Calu3 (cell line): ENCODE measurements around the gene C1QTNF4. TPM values are rescaled to one million over a fixed set of nuclear protein-coding genes. Genes with fewer than 3 reads are reported as not detected.
"Not testable (repeated sequence)": the region's sequence is repeated elsewhere in the genome, so short reads cannot be mapped to it uniquely, and the experiment has no call there.

Source experiments
- BruUV-seq: library from RNA; stranded (reverse); fragments of 400-500 nt; replicated peaks from 2 replicates; lab custom pipeline; 2021; lab: Mats Ljungman, UMichigan
- CTCF ChIA-PET: fragments of 300-600 bp; sonication (Branson Sonifier 250); formaldehyde crosslinking; loops from one replicate; lab custom pipeline; 2022; ENCODE audit warnings: antibody characterized with exemption; lab: Charles Lee
- DNase-seq: peaks from one replicate; pipeline ENCODE4 v3.0.0; 2022
- H3K27ac Mint-ChIP-seq: one replicate; pipeline ENCODE4 v1.8.0; 2022; ENCODE audit warnings: mixed read lengths; ENCODE audit not compliant: unreplicated experiment
- H3K27me3 Mint-ChIP-seq: one replicate; pipeline ENCODE4 v1.8.0; 2022; ENCODE audit warnings: mixed read lengths; ENCODE audit not compliant: unreplicated experiment
- H3K36me3 Mint-ChIP-seq: one replicate; pipeline ENCODE4 v1.8.0; 2022; ENCODE audit warnings: mild to moderate bottlenecking, moderate library complexity, mixed read lengths; ENCODE audit not compliant: insufficient read depth, unreplicated experiment
- H3K4me1 Mint-ChIP-seq: one replicate; pipeline ENCODE4 v1.8.0; 2022; ENCODE audit warnings: mild to moderate bottlenecking, low read depth, mixed read lengths; ENCODE audit not compliant: unreplicated experiment
- H3K4me3 Mint-ChIP-seq: one replicate; pipeline ENCODE4 v1.8.0; 2022; ENCODE audit warnings: mild to moderate bottlenecking, low read depth, moderate library complexity, mixed read lengths; ENCODE audit not compliant: unreplicated experiment
- H3K9me3 Mint-ChIP-seq: one replicate; pipeline ENCODE4 v1.8.0; 2022; ENCODE audit warnings: low read depth, mixed read lengths; ENCODE audit not compliant: unreplicated experiment
- CTCF ChIP-seq: fragments of 200-600 bp; IDR thresholded peaks from one replicate; pipeline ENCODE4 v1.8.0; 2022; ENCODE audit warnings: antibody characterized with exemption; ENCODE audit not compliant: unreplicated experiment
- intact Hi-C: fragments of 100-400 bp; cut with micrococcal nuclease; formaldehyde crosslinking; loops from one replicate; pipeline ENCODE4 v1.10.0; 2022; ENCODE audit not compliant: unreplicated experiment
- total RNA-seq: library from RNA; stranded (reverse); gene quantifications from 2 replicates; pipeline ENCODE4 v1.2.3, GENCODE V29; 2022

Gene C1QTNF4
- total RNA-seq, 1 experiment from 2014 or later: not detected

- Mint-ChIP-seq H3K27me3 (no peaks in the 10 kb centered on the region), H3K27ac (no peak within 1 kb of the TSS), H3K9me3 (no peaks in the 10 kb centered on the region), H3K36me3 (peaks cover 24% of the 10 kb centered on the region), H3K4me3 (peak within 1 kb of the TSS; percentile 82), H3K4me1 (peaks cover 7% of the 10 kb centered on the region)
- BruUV-seq: no TSS peak
- peak; percentile 81 for DNase-seq
- TF ChIP-seq CTCF: no peak
- CTCF ChIA-PET: interaction anchor here (0.6 to 1.3 kb wide), 5 partner anchors 8 to 133 kb away, joined by 3 to 4 read pairs (median 3); no protein-coding TSS in a partner anchor
- intact Hi-C loops: no loop called here
Observed at GRCh38 chr11:47565340-47566148, 28.7 kb downstream of the C1QTNF4 start, which contains the start of gene PTPMT1. PTPMT1 (plus strand) TSS chr11:47565599; CDS start chr11:47565623, 24 bp downstream.

GRCh38 chr11:47564933-47565339 lies 29.3 kb downstream of the C1QTNF4 start:
- no peak overlapping the region for H3K27ac Mint-ChIP-seq
- peaks cover 7% of the 10 kb centered on the region for H3K4me1 Mint-ChIP-seq
- no TSS peak for BruUV-seq
- CTCF ChIA-PET: interaction anchor here (0.5 to 1.3 kb wide), 5 partner anchors 12 to 96 kb away, joined by 3 to 4 read pairs (median 3); no protein-coding TSS in a partner anchor
- H3K36me3 Mint-ChIP-seq: peaks cover 24% of the 10 kb centered on the region
- intact Hi-C loops: no loop called here
- peak overlapping the region; percentile 82 for H3K4me3 Mint-ChIP-seq
- no peaks in the 10 kb centered on the region for H3K9me3 Mint-ChIP-seq
- H3K27me3 Mint-ChIP-seq: no peaks in the 10 kb centered on the region
- no peak for DNase-seq
- no peak for TF ChIP-seq CTCF

DNA sequence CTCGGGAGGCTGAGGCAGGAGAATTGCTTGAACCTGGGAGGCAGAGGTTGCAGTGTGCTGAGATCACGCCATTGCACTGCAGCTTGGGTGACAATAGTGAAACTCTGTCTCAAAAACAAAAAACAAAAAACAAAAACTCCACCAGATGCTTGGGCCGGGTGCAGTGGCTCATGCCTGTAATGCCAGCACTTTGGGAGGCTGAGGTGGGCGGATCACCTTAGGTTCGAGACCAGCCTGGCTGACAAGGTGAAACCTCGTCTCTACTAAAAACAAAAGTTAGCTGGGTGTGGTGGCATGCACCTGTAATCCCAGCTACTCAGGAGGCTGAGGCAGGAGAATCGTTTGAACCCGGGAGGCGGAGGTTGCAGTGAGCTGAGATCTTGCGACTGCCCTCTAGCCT lies 29.8 kb downstream of the C1QTNF4 start:
- TSS peak; percentile 23 for BruUV-seq
- peaks cover 24% of the 10 kb centered on the region for H3K36me3 Mint-ChIP-seq
- CTCF ChIA-PET: interaction anchor here (0.6 to 1.3 kb wide), 3 partner anchors 11 to 95 kb away, joined by 3 to 4 read pairs (median 3); no protein-coding TSS in a partner anchor
- H3K9me3 Mint-ChIP-seq, H3K4me1 Mint-ChIP-seq, H3K4me3 Mint-ChIP-seq, intact Hi-C loops, H3K27me3 Mint-ChIP-seq, H3K27ac Mint-ChIP-seq, DNase-seq: not testable (repeated sequence)

- H3K27ac Mint-ChIP-seq, BruUV-seq, H3K4me1 Mint-ChIP-seq, H3K4me3 Mint-ChIP-seq, DNase-seq, H3K9me3 Mint-ChIP-seq, H3K27me3 Mint-ChIP-seq, intact Hi-C loops: not testable (repeated sequence)
- CTCF ChIA-PET: interaction anchor here (0.7 kb wide), 1 partner anchor 1508 kb away, joined by 3 read pairs; no protein-coding TSS in a partner anchor
- H3K36me3 Mint-ChIP-seq: peaks cover 24% of the 10 kb centered on the region
Observed at GRCh38 chr11:47562393-47562792, 31.8 kb downstream of the C1QTNF4 start.

DNA sequence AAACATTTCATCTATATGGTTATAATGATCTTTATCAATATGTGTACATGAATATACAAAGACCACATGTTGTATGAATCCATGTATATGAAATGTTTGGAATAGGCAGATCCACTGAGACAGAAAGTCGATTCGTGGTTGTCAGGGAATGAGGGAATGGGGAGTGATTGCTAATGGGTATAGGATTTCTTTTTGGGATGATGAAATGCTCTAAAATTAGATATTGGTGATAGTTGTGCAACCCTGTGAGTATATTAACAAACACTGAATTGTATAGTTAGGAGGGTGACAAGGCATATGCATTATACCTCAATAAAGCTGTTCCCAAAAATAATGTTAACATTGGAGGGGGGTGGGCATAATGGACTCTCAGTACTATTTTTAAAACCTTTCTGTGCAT lies 33.8 kb downstream of the C1QTNF4 start:
- Mint-ChIP-seq H3K4me3 (no peak overlapping the region), H3K36me3 (peaks cover 12% of the 10 kb centered on the region), H3K9me3 (no peaks in the 10 kb centered on the region), H3K27me3 (no peaks in the 10 kb centered on the region), H3K27ac (no peak overlapping the region), H3K4me1 (peaks cover 7% of the 10 kb centered on the region)
- BruUV-seq: no TSS peak
- CTCF ChIA-PET: interaction anchor here (0.7 kb wide), 2 partner anchors 231 to 340 kb away, joined by 3 read pairs; no protein-coding TSS in a partner anchor
- DNase-seq: no peak
- no peak for TF ChIP-seq CTCF
- intact Hi-C loops: no loop called here
